ENCODE data around the gene ABCB8. TPM values are rescaled to one million over a fixed set of nuclear protein-coding genes. Genes with fewer than 3 reads are reported as not detected.

ABCB8 gene
- total and polyA plus RNA-seq, 12 donors: 16.7 to 42.2 (median 24.6) TPM

- Histone ChIP-seq H3K27ac (no peak overlapping the region), H3K9me3 (no peaks in the 10 kb centered on the region), H3K4me3 (no peak overlapping the region), H3K27me3 (no peaks in the 10 kb centered on the region), H3K4me1 (peaks cover 0 to 37% (median 25%) of the 10 kb centered on the region in 9 donors), H3K36me3 (peaks cover 0 to 49% (median 0%) of the 10 kb centered on the region in 9 donors)
- ATAC-seq: no peak
- no peak for TF ChIP-seq CTCF (IDR thresholded peaks at IDR 0.05)
- intact Hi-C loops (cut with DNase I): no loop called here
- no peak for DNase-seq
- 93 to 94% methylated on average over 5 of the region's 5 CpGs for WGBS, 2 donors
Observed at GRCh38 chr7:150997817-150998216, 30.4 kb upstream of the ABCB8 start.

- no peak for TF ChIP-seq CTCF (IDR thresholded peaks at IDR 0.05)
- WGBS, 2 donors: 91 to 92% methylated on average over 20 of the region's 20 CpGs
- Histone ChIP-seq H3K27ac (no peak overlapping the region), H3K36me3 (peaks cover 0 to 54% (median 0%) of the 10 kb centered on the region in 9 donors), H3K9me3 (no peaks in the 10 kb centered on the region), H3K4me3 (no peak overlapping the region), H3K4me1 (peaks cover 0 to 32% (median 25%) of the 10 kb centered on the region in 9 donors), H3K27me3 (no peaks in the 10 kb centered on the region)
- no peak for DNase-seq
- ATAC-seq: no peak
- intact Hi-C loops (cut with DNase I): no loop called here
Observed at GRCh38 chr7:150998341-150998740, 29.9 kb upstream of the ABCB8 start.

GRCh38 chr7:150999001-150999400 is 29.2 kb upstream of the ABCB8 start:
- DNase-seq: no peak
- 95 to 96% methylated on average over 12 of the region's 12 CpGs for WGBS, 2 donors
- intact Hi-C loops (cut with DNase I): no loop called here

GRCh38 chr7:150999497-151000230 is 28.6 kb upstream of the ABCB8 start:
- Histone ChIP-seq H3K27me3 (no peaks in the 10 kb centered on the region), H3K27ac (no peak overlapping the region), H3K9me3 (no peaks in the 10 kb centered on the region), H3K36me3 (peaks cover 0 to 67% (median 0%) of the 10 kb centered on the region in 9 donors), H3K4me1 (peaks cover 0 to 22% (median 14%) of the 10 kb centered on the region in 9 donors), H3K4me3 (no peak overlapping the region)
- intact Hi-C loops (cut with DNase I): loop anchor here in 1 of 10 donors (10.0 kb wide), 1 partner anchor 565 kb away; no protein-coding TSS in a partner anchor
- 97 to 98% methylated on average over 5 of the region's 5 CpGs for WGBS, 2 donors
- TF ChIP-seq CTCF (IDR thresholded peaks at IDR 0.05): no peak
- DNase-seq: no peak
- ATAC-seq: no peak

More at GRCh38 chr7:150999001-150999400, 29.2 kb upstream of the ABCB8 start:
- no peaks in the 10 kb centered on the region for H3K27me3 ChIP-seq
- ATAC-seq: no peak
- no peak overlapping the region for H3K4me3 ChIP-seq
- peaks cover 0 to 61% (median 0%) of the 10 kb centered on the region in 9 donors for H3K36me3 ChIP-seq
- H3K27ac ChIP-seq: no peak overlapping the region
- no peak for TF ChIP-seq CTCF (IDR thresholded peaks at IDR 0.05)
- no peaks in the 10 kb centered on the region for H3K9me3 ChIP-seq
- peaks cover 0 to 28% (median 20%) of the 10 kb centered on the region in 9 donors for H3K4me1 ChIP-seq
